Activated CD4-positive, alpha-beta T cell treated with anti-CD3 and anti-CD28 coated beads for 36 hours (primary cell): Measurements from ENCODE around the gene MAPK1. TPM values are rescaled to one million over a fixed set of nuclear protein-coding genes. Genes with fewer than 3 reads are reported as not detected.
"Not testable (repeated sequence)": the region's sequence is repeated elsewhere in the genome, so short reads cannot be mapped to it uniquely, and the experiment has no call there.

Experiments used
- ATAC-seq: fragments of 200-7000 bp; cut with Tn5 transposase; one replicate; pipeline ENCODE4 v1.10.0; 2021; ENCODE audit warnings: mild to moderate bottlenecking, moderate library complexity
- CTCF ChIA-PET: fragments of 350-600 bp; sonication (Branson Sonifier 250); formaldehyde crosslinking; loops from one replicate; lab custom pipeline; 2021; ENCODE audit warnings: antibody characterized with exemption; lab: Charles Lee
- POLR2A ChIA-PET: fragments of 350-600 bp; sonication (Branson Sonifier 250); formaldehyde crosslinking; loops from one replicate; lab custom pipeline; 2021; ENCODE audit warnings: antibody characterized with exemption, inconsistent platforms; lab: Charles Lee
- DNase-seq: peaks from one replicate; pipeline ENCODE4 v3.0.0-alpha.2; 2020
- H3K27ac Mint-ChIP-seq: one replicate; pipeline ENCODE4 v1.8.0; 2021; ENCODE audit warnings: mixed read lengths
- H3K27me3 Mint-ChIP-seq: one replicate; pipeline ENCODE4 v1.8.0; 2021; ENCODE audit warnings: mixed read lengths
- H3K36me3 Mint-ChIP-seq: one replicate; pipeline ENCODE4 v1.8.0; 2021; ENCODE audit warnings: low read depth, mixed read lengths
- H3K4me1 Mint-ChIP-seq: one replicate; pipeline ENCODE4 v1.8.0; 2021; ENCODE audit warnings: mixed read lengths
- H3K4me3 Mint-ChIP-seq: one replicate; pipeline ENCODE4 v1.8.0; 2021; ENCODE audit warnings: mild to moderate bottlenecking, moderate library complexity, mixed read lengths
- H3K9me3 Mint-ChIP-seq: one replicate; pipeline ENCODE4 v1.8.0; 2021; ENCODE audit warnings: low read depth, mixed read lengths
- intact Hi-C, 2 experiments: fragments of 100-400 bp; cut with DNase I in 1 of 2; cut with micrococcal nuclease in 1 of 2; formaldehyde crosslinking; loops; one replicate each; pipeline versions ENCODE4 v1.14.2 to v1.15.1; 2022 to 2024; cut with DNase I, micrococcal nuclease
- total RNA-seq, 2 experiments: library from RNA; stranded (reverse); gene quantifications; one replicate each; pipeline ENCODE4 v1.2.3, GENCODE V29; 2021

MAPK1 gene
- 100 to 1,000 TPM in 1 of 2 experiments, 10 to 100 TPM in 1; 91.9 to 108 TPM for total RNA-seq

DNA sequence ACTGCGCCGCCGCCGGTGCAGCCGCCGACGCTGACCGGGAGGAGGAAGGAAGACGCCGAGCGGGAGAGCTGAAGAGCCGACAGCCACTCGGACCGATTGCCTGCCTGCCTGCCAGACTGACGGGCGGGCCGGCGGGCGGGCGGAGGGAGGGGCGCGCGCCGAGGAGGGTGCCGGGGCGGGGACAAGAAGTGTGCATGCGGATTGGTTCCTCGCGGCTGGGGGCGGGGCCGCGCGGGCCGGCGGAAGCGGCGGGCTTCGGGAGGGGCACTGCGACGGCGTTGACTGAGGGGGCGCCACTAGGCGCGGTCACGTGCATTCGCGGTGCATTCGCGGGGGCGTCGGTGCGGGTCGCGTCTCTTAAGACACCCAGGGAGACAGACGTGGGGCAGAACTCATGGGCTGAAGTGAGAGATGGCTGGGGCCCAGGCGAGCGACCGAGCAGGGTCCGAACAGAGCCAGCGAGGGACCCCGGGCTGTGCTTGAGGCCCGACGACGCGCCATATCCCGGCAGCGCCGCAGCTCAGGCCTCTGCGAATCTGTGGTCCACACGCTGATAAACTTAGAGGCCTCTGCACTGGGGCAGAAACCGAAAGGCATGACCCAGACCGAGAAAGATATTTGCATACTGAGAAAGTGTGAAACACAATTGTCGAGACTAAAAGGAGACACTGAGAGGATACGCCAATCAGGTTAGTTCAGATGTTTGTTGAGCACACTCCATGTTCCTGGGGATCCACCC lies at the start of gene MAPK1:
Gene MAPK1, minus strand, starts transcription at position 118 of the 739 bp plus-strand sequence. CDS start 205 bp downstream, outside the sequence.
- no peaks in the 10 kb centered on the region for H3K9me3 Mint-ChIP-seq
- POLR2A ChIA-PET = interaction anchor here (0.6 to 3.9 kb wide), 7 partner anchors 9 to 105 kb away, joined by 3 to 28 read pairs (median 3); no protein-coding TSS in a partner anchor
- peak within 1 kb of the TSS; percentile 99 for H3K27ac Mint-ChIP-seq
- intact Hi-C loops = loop anchor here (1.0 to 10.0 kb wide), 14 partner anchors 9 to 1010 kb away; partner anchors contain the start of genes PPM1F (in 2 of the 2), CRKL (in 1 of the 2), PI4KA (in 1 of the 2) and PPIL2 (in 1 of the 2)
- peaks cover 5% of the 10 kb centered on the region for H3K27me3 Mint-ChIP-seq
- CTCF ChIA-PET = interaction anchor here (0.6 to 0.7 kb wide), 3 partner anchors 27 to 289 kb away, joined by 3 read pairs; no protein-coding TSS in a partner anchor
- peak; percentile 97 for DNase-seq
- H3K4me3 Mint-ChIP-seq = peak within 1 kb of the TSS; percentile 93
- ATAC-seq = peak; percentile 89
- peaks cover 38% of the 10 kb centered on the region for H3K4me1 Mint-ChIP-seq
- peaks cover 20% of the 10 kb centered on the region for H3K36me3 Mint-ChIP-seq

DNA sequence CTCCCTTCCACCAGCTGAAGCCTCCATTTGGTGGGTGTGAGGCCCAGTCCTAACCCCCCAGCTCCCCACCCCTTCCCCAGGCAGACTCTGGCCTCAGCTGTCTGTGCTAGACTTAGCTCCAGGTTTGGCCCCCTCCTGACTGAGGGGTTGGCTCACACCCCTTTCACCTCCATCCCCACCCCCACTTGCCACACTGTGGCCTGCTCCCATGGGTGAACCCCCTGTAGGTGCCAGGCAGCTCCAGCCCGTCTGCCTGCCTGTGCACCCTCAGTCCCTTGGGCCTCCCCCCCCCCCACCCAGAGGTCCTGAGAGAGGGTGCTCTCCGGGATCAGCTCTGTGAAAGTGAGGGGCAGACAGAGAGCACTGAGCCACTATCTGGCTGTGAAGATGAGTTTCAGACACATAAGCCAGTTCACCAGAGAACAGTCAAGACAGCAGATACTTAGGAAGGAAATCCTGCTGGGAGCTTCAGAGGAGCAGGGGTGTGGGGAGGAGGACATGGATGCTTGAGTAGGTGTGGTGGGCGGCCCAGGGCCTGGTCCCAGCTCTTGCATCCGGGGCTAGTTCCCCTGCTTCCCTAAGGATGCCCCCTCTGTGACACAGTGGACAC lies 49.0 kb upstream of the MAPK1 start:
- ChIA-PET CTCF (interaction anchor here (0.6 kb wide), 1 partner anchor 37 kb away, joined by 3 read pairs; no protein-coding TSS in a partner anchor), POLR2A (interaction anchor here (0.6 kb wide), 1 partner anchor 243 kb away, joined by 9 read pairs; no protein-coding TSS in a partner anchor)
- Mint-ChIP-seq H3K4me1 (no peaks in the 10 kb centered on the region), H3K9me3 (no peaks in the 10 kb centered on the region), H3K27ac (no peak overlapping the region), H3K27me3 (no peaks in the 10 kb centered on the region), H3K4me3 (no peak overlapping the region), H3K36me3 (no peaks in the 10 kb centered on the region)
- DNase-seq (no peak), ATAC-seq (no peak)
- intact Hi-C loops = no loop called here

GRCh38 chr22:21915624-21916308 lies 48.3 kb upstream of the MAPK1 start:
- H3K27ac Mint-ChIP-seq = no peak overlapping the region
- H3K36me3 Mint-ChIP-seq = no peaks in the 10 kb centered on the region
- H3K4me1 Mint-ChIP-seq = no peaks in the 10 kb centered on the region
- DNase-seq (no peak), ATAC-seq (no peak)
- H3K4me3 Mint-ChIP-seq = no peak overlapping the region
- CTCF ChIA-PET = no interaction called here
- POLR2A ChIA-PET = no interaction called here
- intact Hi-C loops = no loop called here
- H3K27me3 Mint-ChIP-seq = no peaks in the 10 kb centered on the region
- H3K9me3 Mint-ChIP-seq = no peaks in the 10 kb centered on the region

- CTCF ChIA-PET, H3K9me3 Mint-ChIP-seq, H3K36me3 Mint-ChIP-seq, H3K27ac Mint-ChIP-seq, H3K27me3 Mint-ChIP-seq, ATAC-seq, intact Hi-C loops, DNase-seq, H3K4me1 Mint-ChIP-seq, H3K4me3 Mint-ChIP-seq: not testable (repeated sequence)
- POLR2A ChIA-PET = interaction anchor here (0.6 kb wide), 1 partner anchor 38 kb away, joined by 3 read pairs; no protein-coding TSS in a partner anchor
These were observed 46.7 kb upstream of the MAPK1 start for GRCh38 chr22:21914033-21914642.

GRCh38 chr22:21910367-21910766 lies 42.9 kb upstream of the MAPK1 start:
- CTCF ChIA-PET = interaction anchor here (0.7 to 0.9 kb wide), 2 partner anchors 9 to 28 kb away, joined by 3 read pairs; no protein-coding TSS in a partner anchor
- DNase-seq, ATAC-seq, H3K36me3 Mint-ChIP-seq, H3K4me1 Mint-ChIP-seq, POLR2A ChIA-PET, H3K9me3 Mint-ChIP-seq, intact Hi-C loops, H3K27me3 Mint-ChIP-seq, H3K27ac Mint-ChIP-seq, H3K4me3 Mint-ChIP-seq: not testable (repeated sequence)

DNA sequence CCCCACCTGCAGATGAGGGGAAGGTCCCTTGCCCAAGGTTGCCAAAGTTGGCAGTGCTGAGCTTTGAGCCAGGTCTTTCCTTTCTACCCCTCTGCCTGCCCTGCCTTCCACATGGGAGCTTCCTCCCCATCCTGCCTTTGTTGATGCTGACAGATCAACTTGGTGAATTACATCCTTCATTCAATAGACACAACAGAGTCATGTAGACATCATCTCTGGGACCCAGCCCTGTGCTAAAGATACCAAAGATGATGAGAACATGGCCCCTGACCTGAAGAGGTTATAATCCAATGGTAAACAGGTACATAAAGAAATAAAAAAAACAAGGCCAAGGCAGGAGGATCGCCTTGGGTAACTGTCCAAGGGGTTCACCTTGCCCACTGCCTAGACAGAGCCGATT lies 42.4 kb upstream of the MAPK1 start:
- CTCF ChIA-PET = interaction anchor here (0.9 kb wide), 1 partner anchor 28 kb away, joined by 3 read pairs; no protein-coding TSS in a partner anchor
- Mint-ChIP-seq H3K4me1 (no peaks in the 10 kb centered on the region), H3K27me3 (no peaks in the 10 kb centered on the region), H3K4me3 (no peak overlapping the region), H3K9me3 (no peaks in the 10 kb centered on the region), H3K27ac (no peak overlapping the region), H3K36me3 (no peaks in the 10 kb centered on the region)
- ATAC-seq (no peak), DNase-seq (no peak)
- POLR2A ChIA-PET = no interaction called here
- intact Hi-C loops = no loop called here

GRCh38 chr22:21907638-21908522 lies 40.4 kb upstream of the MAPK1 start:
- H3K9me3 Mint-ChIP-seq = no peaks in the 10 kb centered on the region
- DNase-seq = no peak
- H3K27me3 Mint-ChIP-seq = no peaks in the 10 kb centered on the region
- ChIA-PET CTCF (interaction anchor here (0.6 kb wide), 1 partner anchor 31 kb away, joined by 3 read pairs; no protein-coding TSS in a partner anchor), POLR2A (no interaction called here)
- no peak overlapping the region for H3K4me3 Mint-ChIP-seq
- intact Hi-C loops = no loop called here
- no peak for ATAC-seq
- no peaks in the 10 kb centered on the region for H3K4me1 Mint-ChIP-seq
- H3K27ac Mint-ChIP-seq = no peak overlapping the region
- H3K36me3 Mint-ChIP-seq = no peaks in the 10 kb centered on the region

DNA sequence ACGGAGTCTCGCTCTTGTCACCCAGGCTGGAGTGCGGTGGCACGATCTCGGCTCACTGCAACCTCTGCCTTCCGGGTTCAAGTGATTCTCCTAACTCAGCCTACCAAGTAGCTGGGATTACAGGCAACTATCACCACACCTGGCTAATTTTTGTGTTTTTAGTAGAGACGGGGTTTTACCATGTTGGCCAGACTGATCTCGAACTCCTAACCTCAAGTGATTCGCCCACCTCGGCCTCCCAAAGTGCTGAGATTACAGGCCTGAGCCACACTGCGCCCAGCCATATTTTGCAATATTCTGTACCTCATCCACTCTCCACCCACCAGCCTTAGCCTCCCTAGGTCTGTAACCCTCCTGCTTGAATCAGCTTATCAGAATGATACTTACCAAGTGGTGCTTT lies 37.8 kb upstream of the MAPK1 start:
- H3K36me3 Mint-ChIP-seq, CTCF ChIA-PET, H3K4me3 Mint-ChIP-seq, intact Hi-C loops, ATAC-seq, DNase-seq, H3K27ac Mint-ChIP-seq, H3K27me3 Mint-ChIP-seq, H3K9me3 Mint-ChIP-seq, POLR2A ChIA-PET, H3K4me1 Mint-ChIP-seq: not testable (repeated sequence)

- POLR2A ChIA-PET = no interaction called here
- no peaks in the 10 kb centered on the region for H3K9me3 Mint-ChIP-seq
- DNase-seq (no peak), ATAC-seq (no peak)
- H3K4me1 Mint-ChIP-seq = no peaks in the 10 kb centered on the region
- H3K27ac Mint-ChIP-seq = no peak overlapping the region
- CTCF ChIA-PET = no interaction called here
- peaks cover 4% of the 10 kb centered on the region for H3K27me3 Mint-ChIP-seq
- no peaks in the 10 kb centered on the region for H3K36me3 Mint-ChIP-seq
- H3K4me3 Mint-ChIP-seq = no peak overlapping the region
- intact Hi-C loops = no loop called here
These were observed 36.9 kb upstream of the MAPK1 start for GRCh38 chr22:21904250-21904789.

DNA sequence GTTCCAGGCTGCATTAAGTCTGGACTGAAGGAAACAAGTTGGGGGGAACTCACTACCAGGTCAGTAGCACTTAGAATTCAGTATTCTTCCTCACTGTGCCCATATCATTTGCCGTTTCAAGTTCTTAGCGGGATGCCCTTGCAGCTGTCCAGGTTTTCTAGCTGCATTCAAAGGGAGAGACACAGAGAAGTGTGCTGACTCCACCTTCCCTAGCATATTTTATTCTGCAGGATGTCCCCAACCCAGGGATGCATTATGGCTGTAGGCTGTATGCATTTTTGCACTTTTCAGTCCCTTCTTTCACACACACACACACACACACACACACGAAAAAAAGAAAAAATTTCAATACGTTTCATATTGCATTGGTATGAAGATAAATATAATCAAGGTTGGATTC lies 35.8 kb upstream of the MAPK1 start:
- ChIA-PET POLR2A (no interaction called here), CTCF (no interaction called here)
- Mint-ChIP-seq H3K27me3 (peaks cover 4% of the 10 kb centered on the region), H3K4me3 (no peak overlapping the region), H3K4me1 (no peaks in the 10 kb centered on the region), H3K9me3 (no peaks in the 10 kb centered on the region), H3K36me3 (no peaks in the 10 kb centered on the region), H3K27ac (no peak overlapping the region)
- ATAC-seq (no peak), DNase-seq (no peak)
- intact Hi-C loops = no loop called here
